ENCODE results near the gene ALDOB.
A peak's percentile ranks its signal among the peaks of the same experiment; 100 is the strongest.

The ALDOB gene

GRCh38 chr9:101381833-101382342, 53.7 kb downstream of the ALDOB start:
- DNase-seq (ENCODE audit: low read depth): peak; percentile 9
- no peak overlapping the region for H3K4me3 ChIP-seq (ENCODE audit: low read length)
- no peak for TF ChIP-seq CTCF (IDR thresholded peaks at IDR 0.05; ENCODE audit: insufficient read depth, low read depth, low read length, missing control alignments)

GRCh38 chr9:101381118-101381517, 54.5 kb downstream of the ALDOB start:
- no peak for DNase-seq (ENCODE audit: low read depth)
- no peak for TF ChIP-seq CTCF (IDR thresholded peaks at IDR 0.05; ENCODE audit: insufficient read depth, low read depth, low read length, missing control alignments)
- H3K4me3 ChIP-seq (ENCODE audit: low read length): no peak overlapping the region

GRCh38 chr9:101380295-101380694, 55.3 kb downstream of the ALDOB start:
- TF ChIP-seq CTCF (IDR thresholded peaks at IDR 0.05; ENCODE audit: insufficient read depth, low read depth, low read length, missing control alignments): no peak
- no peak overlapping the region for H3K4me3 ChIP-seq (ENCODE audit: low read length)
- DNase-seq (ENCODE audit: low read depth): peak; percentile 22

DNA sequence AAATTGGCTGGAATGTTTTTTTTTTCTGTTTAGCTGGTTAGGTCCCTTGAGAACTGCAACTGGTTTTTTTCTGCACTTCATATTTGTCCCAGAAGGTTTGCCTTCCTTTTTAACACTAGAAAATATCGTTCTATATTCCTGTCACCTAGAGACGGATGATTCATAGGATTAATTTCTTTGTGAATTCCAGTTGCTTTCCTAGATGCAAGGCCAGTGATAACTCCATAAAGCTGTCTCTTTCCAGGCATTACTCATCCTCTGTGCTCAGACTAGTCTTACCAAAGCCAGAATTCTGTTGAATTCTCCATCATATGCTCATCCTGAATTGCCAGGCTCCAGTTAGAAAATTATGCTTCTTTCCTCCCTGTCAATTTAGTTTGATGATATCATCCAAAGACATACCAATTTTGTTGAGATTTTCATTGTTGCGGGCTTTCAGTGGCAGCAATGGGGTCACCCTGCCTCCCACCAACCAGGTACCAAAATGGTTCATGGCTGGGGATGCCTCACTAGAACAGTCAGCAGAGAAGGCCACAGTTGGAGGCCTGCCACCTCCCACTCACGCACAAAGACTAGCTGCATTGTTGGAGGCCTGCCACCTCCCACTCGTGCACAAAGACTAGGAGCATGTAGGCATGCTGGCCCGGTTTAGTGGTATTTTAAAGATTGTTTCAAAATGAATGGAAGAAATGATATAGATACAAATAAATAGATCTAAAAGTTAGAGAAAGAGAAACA, 59.3 kb downstream of the ALDOB start:
- TF ChIP-seq CTCF (IDR thresholded peaks at IDR 0.05; ENCODE audit: insufficient read depth, low read depth, low read length, missing control alignments): no peak
- DNase-seq (ENCODE audit: low read depth): peak; percentile 50
- no peak overlapping the region for H3K4me3 ChIP-seq (ENCODE audit: low read length)

GRCh38 chr9:101375546-101375945, 60.0 kb downstream of the ALDOB start:
- no peak overlapping the region for H3K4me3 ChIP-seq (ENCODE audit: low read length)
- no peak for DNase-seq (ENCODE audit: low read depth)
- no peak for TF ChIP-seq CTCF (IDR thresholded peaks at IDR 0.05; ENCODE audit: insufficient read depth, low read depth, low read length, missing control alignments)

- TF ChIP-seq CTCF (IDR thresholded peaks at IDR 0.05; ENCODE audit: insufficient read depth, low read depth, low read length, missing control alignments): no peak
- DNase-seq (ENCODE audit: low read depth): no peak
- no peak overlapping the region for H3K4me3 ChIP-seq (ENCODE audit: low read length)
Measured at GRCh38 chr9:101372327-101373118, 63.1 kb downstream of the ALDOB start.
